WTC11 (cell line): ENCODE results near the gene EYS. TPM values are rescaled to one million over a fixed set of nuclear protein-coding genes. Genes with fewer than 3 reads are reported as not detected.

ENCODE experiments used
- ATAC-seq: fragments of 200-7000 bp; cut with Tn5 transposase; 2 replicates; pipeline ENCODE4 v1.10.0; 2021; ENCODE audit warnings: mild to moderate bottlenecking, moderate library complexity
- CTCF ChIA-PET: fragments of 300-600 bp; sonication (Branson Sonifier 250); formaldehyde crosslinking; loops from one replicate; lab custom pipeline; 2021; ENCODE audit warnings: antibody characterized with exemption; lab: Charles Lee
- POLR2A ChIA-PET: fragments of 350-600 bp; sonication (Branson Sonifier 250); formaldehyde crosslinking; loops from one replicate; lab custom pipeline; 2021; ENCODE audit warnings: antibody characterized with exemption; lab: Charles Lee
- DNase-seq: peaks from one replicate; pipeline ENCODE4 v3.0.0; 2021; ENCODE audit warnings: low spot score
- H3K27ac Mint-ChIP-seq: 2 replicates; pipeline ENCODE4 v1.8.0; 2021; ENCODE audit warnings: mixed read lengths
- H3K27me3 Mint-ChIP-seq: 2 replicates; pipeline ENCODE4 v1.8.0; 2021; ENCODE audit warnings: low read depth, mild to moderate bottlenecking, moderate library complexity, mixed read lengths
- H3K36me3 Mint-ChIP-seq: 2 replicates; pipeline ENCODE4 v1.8.0; 2021; ENCODE audit warnings: mixed read lengths
- H3K4me1 Mint-ChIP-seq: 2 replicates; pipeline ENCODE4 v1.8.0; 2022; ENCODE audit warnings: mixed read lengths
- H3K4me3 Mint-ChIP-seq: 2 replicates; pipeline ENCODE4 v1.8.0; 2021; ENCODE audit warnings: mild to moderate bottlenecking, moderate library complexity, mixed read lengths
- H3K9me3 Mint-ChIP-seq: 2 replicates; pipeline ENCODE4 v1.8.0; 2021; ENCODE audit warnings: mixed read lengths
- ATF1 ChIP-seq: sonication (generic); formaldehyde crosslinking; IDR thresholded peaks from 2 replicates; pipeline ENCODE4 v1.8.1; 2023; ENCODE audit warnings: mild to moderate bottlenecking, moderate library complexity, missing genetic modification reagents
- CREB1 ChIP-seq: sonication (generic); formaldehyde crosslinking; IDR thresholded peaks from 2 replicates; pipeline ENCODE4 v1.8.0; 2023; ENCODE audit warnings: mild to moderate bottlenecking, missing genetic modification reagents
- ELF4 ChIP-seq: sonication (generic); formaldehyde crosslinking; IDR thresholded peaks from 2 replicates; pipeline ENCODE4 v1.8.1; 2022; ENCODE audit warnings: low read depth, mild to moderate bottlenecking, moderate library complexity, missing genetic modification reagents
- ETV6 ChIP-seq: sonication (generic); formaldehyde crosslinking; IDR thresholded peaks from 2 replicates; pipeline ENCODE4 v1.8.1; 2022; ENCODE audit warnings: mild to moderate bottlenecking, missing genetic modification reagents
- HMGA2 ChIP-seq: fragments of 250-450 bp; sonication (Bioruptor Pico); IDR thresholded peaks from 2 replicates; pipeline ENCODE4 v1.4.0; 2021; ENCODE audit warnings: mild to moderate bottlenecking, moderate library complexity
- HMGXB4 ChIP-seq: sonication (generic); formaldehyde crosslinking; IDR thresholded peaks from 2 replicates; pipeline ENCODE4 v1.8.1; 2023; ENCODE audit warnings: mild to moderate bottlenecking, moderate library complexity, missing genetic modification reagents
- JAZF1 ChIP-seq: fragments of 250-450 bp; sonication (Bioruptor Pico); IDR thresholded peaks from 2 replicates; pipeline ENCODE4 v1.9.0; 2021; ENCODE audit warnings: moderate library complexity, mild to moderate bottlenecking, inconsistent platforms
- NFE2L1 ChIP-seq: sonication (generic); formaldehyde crosslinking; IDR thresholded peaks from 2 replicates; pipeline ENCODE4 v1.8.1; 2023; ENCODE audit warnings: missing genetic modification reagents
- NFYB ChIP-seq: sonication (generic); formaldehyde crosslinking; conservative IDR thresholded peaks from 2 replicates; pipeline ENCODE4 v1.8.0; 2022; ENCODE audit warnings: low read depth, missing genetic modification reagents
- NR1H2 ChIP-seq: sonication (generic); formaldehyde crosslinking; IDR thresholded peaks from 2 replicates; pipeline ENCODE4 v1.9.0; 2021; ENCODE audit warnings: mild to moderate bottlenecking, moderate library complexity, missing genetic modification reagents
- PRRX2 ChIP-seq: fragments of 250-450 bp; sonication (Bioruptor Pico); IDR thresholded peaks from 2 replicates; pipeline ENCODE4 v1.8.0; 2021; ENCODE audit warnings: mild to moderate bottlenecking
- RORB ChIP-seq: fragments of 250-450 bp; sonication (Bioruptor Pico); IDR thresholded peaks from 2 replicates; pipeline ENCODE4 v1.9.0; 2021; ENCODE audit warnings: mild to moderate bottlenecking
- SMAD4 ChIP-seq: sonication (generic); formaldehyde crosslinking; IDR thresholded peaks from 2 replicates; pipeline ENCODE4 v1.8.0; 2022; ENCODE audit warnings: mild to moderate bottlenecking, missing genetic modification reagents
- ZBTB21 ChIP-seq: sonication (generic); formaldehyde crosslinking; IDR thresholded peaks from 2 replicates; pipeline ENCODE4 v1.8.1; 2023; ENCODE audit warnings: mild to moderate bottlenecking, missing genetic modification reagents, borderline replicate concordance
- ZNF138 ChIP-seq: sonication (generic); formaldehyde crosslinking; conservative IDR thresholded peaks from 2 replicates; pipeline ENCODE4 v1.8.1; 2022; ENCODE audit warnings: mild to moderate bottlenecking, moderate library complexity, missing genetic modification reagents
- ZNF219 ChIP-seq: sonication (generic); formaldehyde crosslinking; IDR thresholded peaks from 2 replicates; pipeline ENCODE4 v1.8.0; 2023; ENCODE audit warnings: missing genetic modification reagents, mild to moderate bottlenecking, borderline replicate concordance
- ZNF232 ChIP-seq: sonication (generic); formaldehyde crosslinking; IDR thresholded peaks from 2 replicates; pipeline ENCODE4 v1.8.0; 2022; ENCODE audit warnings: mild to moderate bottlenecking, missing genetic modification reagents
- ZNF263 ChIP-seq: sonication (generic); formaldehyde crosslinking; IDR thresholded peaks from 2 replicates; pipeline ENCODE4 v1.8.1; 2022; ENCODE audit warnings: low read depth, mild to moderate bottlenecking, moderate library complexity, missing genetic modification reagents
- ZNF416 ChIP-seq: fragments of 250-450 bp; sonication (Bioruptor Pico); IDR thresholded peaks from 2 replicates; pipeline ENCODE4 v1.9.0; 2021; ENCODE audit warnings: mild to moderate bottlenecking, inconsistent platforms
- total RNA-seq: library from RNA; stranded (reverse); gene quantifications from 3 replicates; pipeline ENCODE4 v1.2.3, GENCODE V29; 2021
- TF ChIP-seq, protein P1 (sequence below): fragments of 250-450 bp; sonication (Bioruptor Pico); IDR thresholded peaks from 2 replicates; pipeline ENCODE4 v1.9.0; 2021; ENCODE audit warnings: moderate library complexity, mild to moderate bottlenecking, inconsistent platforms, borderline replicate concordance
- TF ChIP-seq, protein P2 (sequence below): sonication (generic); formaldehyde crosslinking; IDR thresholded peaks from 2 replicates; pipeline ENCODE4 v1.8.1; 2022; ENCODE audit warnings: mild to moderate bottlenecking, moderate library complexity, missing genetic modification reagents
- TF ChIP-seq, protein P3 (sequence below): sonication (generic); formaldehyde crosslinking; IDR thresholded peaks from 2 replicates; pipeline ENCODE4 v1.8.1; 2023; ENCODE audit warnings: mild to moderate bottlenecking, missing genetic modification reagents, moderate library complexity
- TF ChIP-seq, protein P4 (sequence below): sonication (generic); formaldehyde crosslinking; IDR thresholded peaks from 2 replicates; pipeline ENCODE4 v1.8.1; 2022; ENCODE audit warnings: low read depth, missing genetic modification reagents, borderline replicate concordance
- TF ChIP-seq, protein P5 (sequence below): fragments of 200-600 bp; IDR thresholded peaks from 2 replicates; pipeline ENCODE4 v1.8.0; 2022; ENCODE audit warnings: antibody characterized with exemption
- TF ChIP-seq, protein P6 (sequence below): sonication (generic); formaldehyde crosslinking; IDR thresholded peaks from 2 replicates; pipeline ENCODE4 v1.8.0; 2022; ENCODE audit warnings: mild to moderate bottlenecking, missing genetic modification reagents

Gene EYS
- total RNA-seq, 1 experiment from 2014 or later = not detected

DNA sequence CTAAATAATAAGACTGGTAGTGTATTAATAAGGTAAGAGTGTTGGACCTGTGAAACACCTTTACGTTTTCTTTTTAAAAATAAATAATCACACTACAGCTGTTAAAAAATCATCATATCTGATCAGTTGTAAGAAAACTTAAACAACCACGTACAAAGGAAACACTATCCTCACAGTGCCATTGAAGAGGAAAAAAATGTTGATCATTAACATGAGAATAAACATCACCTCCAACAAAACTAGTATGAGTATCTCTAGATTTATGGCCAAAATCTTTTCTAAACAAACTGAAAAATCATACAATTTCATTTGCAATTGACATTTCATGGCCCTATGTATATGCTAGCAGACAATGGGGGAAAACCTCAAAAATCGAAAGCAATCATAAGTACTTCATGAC lies 590 bp downstream of the EYS start:
- DNase-seq (no peak), ATAC-seq (no peak)
- POLR2A ChIA-PET = no interaction called here
- no peak overlapping the region for H3K27ac Mint-ChIP-seq
- H3K4me3 Mint-ChIP-seq = no peak overlapping the region
- H3K27me3 Mint-ChIP-seq = no peaks in the 10 kb centered on the region; the same call in 1 of the 2 replicates
- H3K9me3 Mint-ChIP-seq = peaks cover 21% of the 10 kb centered on the region
- CTCF ChIA-PET = no interaction called here
- H3K4me1 Mint-ChIP-seq = no peaks in the 10 kb centered on the region; the same call in 1 of the 2 replicates
- peaks cover 14% of the 10 kb centered on the region; the same call in 1 of the 2 replicates for H3K36me3 Mint-ChIP-seq
- TF ChIP-seq, protein P1, sequence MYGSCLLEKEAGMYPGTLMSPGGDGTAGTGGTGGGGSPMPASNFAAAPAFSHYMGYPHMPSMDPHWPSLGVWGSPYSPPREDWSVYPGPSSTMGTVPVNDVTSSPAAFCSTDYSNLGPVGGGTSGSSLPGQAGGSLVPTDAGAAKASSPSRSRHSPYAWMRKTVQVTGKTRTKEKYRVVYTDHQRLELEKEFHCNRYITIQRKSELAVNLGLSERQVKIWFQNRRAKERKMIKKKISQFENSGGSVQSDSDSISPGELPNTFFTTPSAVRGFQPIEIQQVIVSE (CRISPR knock-in tag) = no peak
- TF ChIP-seq ZNF232 (CRISPR knock-in tag) (no peak), ZBTB21 (no peak), SMAD4 (CRISPR knock-in tag) (no peak), JAZF1 (CRISPR knock-in tag) (no peak), ATF1 (CRISPR knock-in tag) (no peak)

GRCh38 chr6:65701325-65701724 lies 5.7 kb downstream of the EYS start:
- Mint-ChIP-seq H3K36me3 (peaks cover 12% of the 10 kb centered on the region; the same call in 1 of the 2 replicates), H3K27me3 (no peaks in the 10 kb centered on the region), H3K4me3 (no peak overlapping the region), H3K27ac (no peak overlapping the region), H3K9me3 (peaks cover 19% of the 10 kb centered on the region), H3K4me1 (no peaks in the 10 kb centered on the region)
- ChIA-PET POLR2A (no interaction called here), CTCF (no interaction called here)
- ATAC-seq (no peak), DNase-seq (no peak)
- TF ChIP-seq ELF4 (no peak), NR1H2 (no peak), NFYB (no peak), HMGA2 (no peak), ZNF416 (CRISPR knock-in tag) (no peak), CREB1 (no peak), NFE2L1 (CRISPR knock-in tag) (no peak), RORB (no peak), ZNF263 (CRISPR knock-in tag) (no peak), ZNF138 (no peak), ETV6 (no peak), PRRX2 (no peak), ZNF219 (no peak), HMGXB4 (no peak)
- TF ChIP-seq, protein P2, sequence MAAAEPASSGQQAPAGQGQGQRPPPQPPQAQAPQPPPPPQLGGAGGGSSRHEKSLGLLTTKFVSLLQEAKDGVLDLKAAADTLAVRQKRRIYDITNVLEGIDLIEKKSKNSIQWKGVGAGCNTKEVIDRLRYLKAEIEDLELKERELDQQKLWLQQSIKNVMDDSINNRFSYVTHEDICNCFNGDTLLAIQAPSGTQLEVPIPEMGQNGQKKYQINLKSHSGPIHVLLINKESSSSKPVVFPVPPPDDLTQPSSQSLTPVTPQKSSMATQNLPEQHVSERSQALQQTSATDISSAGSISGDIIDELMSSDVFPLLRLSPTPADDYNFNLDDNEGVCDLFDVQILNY (CRISPR knock-in tag) = no peak
- TF ChIP-seq, protein P3, sequence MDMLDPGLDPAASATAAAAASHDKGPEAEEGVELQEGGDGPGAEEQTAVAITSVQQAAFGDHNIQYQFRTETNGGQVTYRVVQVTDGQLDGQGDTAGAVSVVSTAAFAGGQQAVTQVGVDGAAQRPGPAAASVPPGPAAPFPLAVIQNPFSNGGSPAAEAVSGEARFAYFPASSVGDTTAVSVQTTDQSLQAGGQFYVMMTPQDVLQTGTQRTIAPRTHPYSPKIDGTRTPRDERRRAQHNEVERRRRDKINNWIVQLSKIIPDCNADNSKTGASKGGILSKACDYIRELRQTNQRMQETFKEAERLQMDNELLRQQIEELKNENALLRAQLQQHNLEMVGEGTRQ (CRISPR knock-in tag) = no peak
- TF ChIP-seq, protein P4, sequence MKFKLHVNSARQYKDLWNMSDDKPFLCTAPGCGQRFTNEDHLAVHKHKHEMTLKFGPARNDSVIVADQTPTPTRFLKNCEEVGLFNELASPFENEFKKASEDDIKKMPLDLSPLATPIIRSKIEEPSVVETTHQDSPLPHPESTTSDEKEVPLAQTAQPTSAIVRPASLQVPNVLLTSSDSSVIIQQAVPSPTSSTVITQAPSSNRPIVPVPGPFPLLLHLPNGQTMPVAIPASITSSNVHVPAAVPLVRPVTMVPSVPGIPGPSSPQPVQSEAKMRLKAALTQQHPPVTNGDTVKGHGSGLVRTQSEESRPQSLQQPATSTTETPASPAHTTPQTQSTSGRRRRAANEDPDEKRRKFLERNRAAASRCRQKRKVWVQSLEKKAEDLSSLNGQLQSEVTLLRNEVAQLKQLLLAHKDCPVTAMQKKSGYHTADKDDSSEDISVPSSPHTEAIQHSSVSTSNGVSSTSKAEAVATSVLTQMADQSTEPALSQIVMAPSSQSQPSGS (CRISPR knock-in tag) = no peak
- TF ChIP-seq, protein P5, sequence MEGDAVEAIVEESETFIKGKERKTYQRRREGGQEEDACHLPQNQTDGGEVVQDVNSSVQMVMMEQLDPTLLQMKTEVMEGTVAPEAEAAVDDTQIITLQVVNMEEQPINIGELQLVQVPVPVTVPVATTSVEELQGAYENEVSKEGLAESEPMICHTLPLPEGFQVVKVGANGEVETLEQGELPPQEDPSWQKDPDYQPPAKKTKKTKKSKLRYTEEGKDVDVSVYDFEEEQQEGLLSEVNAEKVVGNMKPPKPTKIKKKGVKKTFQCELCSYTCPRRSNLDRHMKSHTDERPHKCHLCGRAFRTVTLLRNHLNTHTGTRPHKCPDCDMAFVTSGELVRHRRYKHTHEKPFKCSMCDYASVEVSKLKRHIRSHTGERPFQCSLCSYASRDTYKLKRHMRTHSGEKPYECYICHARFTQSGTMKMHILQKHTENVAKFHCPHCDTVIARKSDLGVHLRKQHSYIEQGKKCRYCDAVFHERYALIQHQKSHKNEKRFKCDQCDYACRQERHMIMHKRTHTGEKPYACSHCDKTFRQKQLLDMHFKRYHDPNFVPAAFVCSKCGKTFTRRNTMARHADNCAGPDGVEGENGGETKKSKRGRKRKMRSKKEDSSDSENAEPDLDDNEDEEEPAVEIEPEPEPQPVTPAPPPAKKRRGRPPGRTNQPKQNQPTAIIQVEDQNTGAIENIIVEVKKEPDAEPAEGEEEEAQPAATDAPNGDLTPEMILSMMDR = no peak
- TF ChIP-seq, protein P6, sequence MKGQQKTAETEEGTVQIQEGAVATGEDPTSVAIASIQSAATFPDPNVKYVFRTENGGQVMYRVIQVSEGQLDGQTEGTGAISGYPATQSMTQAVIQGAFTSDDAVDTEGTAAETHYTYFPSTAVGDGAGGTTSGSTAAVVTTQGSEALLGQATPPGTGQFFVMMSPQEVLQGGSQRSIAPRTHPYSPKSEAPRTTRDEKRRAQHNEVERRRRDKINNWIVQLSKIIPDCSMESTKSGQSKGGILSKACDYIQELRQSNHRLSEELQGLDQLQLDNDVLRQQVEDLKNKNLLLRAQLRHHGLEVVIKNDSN = no peak
